RWPE2 (cell line): ENCODE results near the gene SNAPC1.
A peak's percentile ranks its signal among the peaks of the same experiment; 100 is the strongest.
"Not testable (repeated sequence)": the region's sequence is repeated elsewhere in the genome, so short reads cannot be mapped to it uniquely, and the experiment has no call there.

ENCODE experiments used
- ATAC-seq: fragments of 200-7000 bp; cut with Tn5 transposase; 3 replicates; pipeline ENCODE4 v1.9.1; 2021; ENCODE audit warnings: low read depth
- DNase-seq: peaks from one replicate; pipeline ENCODE4 v3.0.0-alpha.2; 2020; ENCODE audit warnings: low spot score
- H3K27ac ChIP-seq: fragments of 450-650 bp; 2 replicates; pipeline ENCODE4 v1.5.1; 2017; ENCODE audit warnings: mild to moderate bottlenecking; ENCODE audit not compliant: poor library complexity, severe bottlenecking
- H3K27me3 ChIP-seq: fragments of 250-450 bp; sonication (Bioruptor Pico); 2 replicates; pipeline ENCODE4 v1.5.1; 2021; ENCODE audit warnings: mild to moderate bottlenecking, moderate library complexity; ENCODE audit not compliant: insufficient read depth, poor library complexity, severe bottlenecking
- H3K36me3 ChIP-seq: fragments of 250-450 bp; sonication (Bioruptor Pico); 2 replicates; pipeline ENCODE4 v1.5.1; 2020; ENCODE audit warnings: low read depth, mild to moderate bottlenecking, moderate library complexity
- H3K4me1 ChIP-seq: fragments of 250-450 bp; sonication (Bioruptor Pico); 2 replicates; pipeline ENCODE4 v1.5.1; 2021; ENCODE audit warnings: mild to moderate bottlenecking, moderate library complexity; ENCODE audit not compliant: insufficient read depth, poor library complexity, severe bottlenecking
- H3K4me3 ChIP-seq: fragments of 250-450 bp; sonication (Bioruptor Pico); 2 replicates; pipeline ENCODE4 v1.5.1; 2021; ENCODE audit warnings: mild to moderate bottlenecking, moderate library complexity; ENCODE audit not compliant: severe bottlenecking
- H3K9me3 ChIP-seq: fragments of 250-450 bp; sonication (Bioruptor Pico); 2 replicates; pipeline ENCODE4 v1.5.1; 2021; ENCODE audit warnings: mild to moderate bottlenecking, moderate library complexity; ENCODE audit not compliant: severe bottlenecking
- TF ChIP-seq, protein P1 (sequence below): fragments of 450-650 bp; IDR thresholded peaks from one replicate; pipeline ENCODE4 v1.5.1; 2017; ENCODE audit warnings: mild to moderate bottlenecking, moderate library complexity; ENCODE audit not compliant: poor library complexity, severe bottlenecking

Gene SNAPC1

DNA sequence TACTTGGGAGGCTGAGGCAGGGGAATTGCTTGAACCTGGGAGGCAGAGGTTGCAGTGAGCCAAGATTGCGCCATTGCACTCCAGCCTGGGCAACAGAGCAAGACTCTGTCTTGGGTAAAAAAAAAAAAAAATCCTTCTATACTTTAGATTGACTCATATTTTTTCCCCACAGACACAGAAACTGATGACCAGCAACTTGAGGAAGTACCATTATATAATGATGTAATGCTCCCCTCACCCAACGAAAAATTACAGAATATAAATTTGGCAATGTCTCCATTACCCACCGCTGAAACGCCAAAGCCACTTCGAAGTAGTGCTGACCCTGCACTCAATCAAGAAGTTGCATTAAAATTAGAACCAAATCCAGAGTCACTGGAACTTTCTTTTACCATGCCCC lies 24.3 kb upstream of the SNAPC1 start:
- Histone ChIP-seq H3K9me3 (no peaks in the 10 kb centered on the region), H3K27ac (no peak overlapping the region), H3K4me3 (no peak overlapping the region), H3K27me3 (no peaks in the 10 kb centered on the region), H3K36me3 (peaks cover 100% of the 10 kb centered on the region), H3K4me1 (peaks cover 12% of the 10 kb centered on the region)
- ATAC-seq: no peak
- no peak for DNase-seq
- TF ChIP-seq, protein P1, sequence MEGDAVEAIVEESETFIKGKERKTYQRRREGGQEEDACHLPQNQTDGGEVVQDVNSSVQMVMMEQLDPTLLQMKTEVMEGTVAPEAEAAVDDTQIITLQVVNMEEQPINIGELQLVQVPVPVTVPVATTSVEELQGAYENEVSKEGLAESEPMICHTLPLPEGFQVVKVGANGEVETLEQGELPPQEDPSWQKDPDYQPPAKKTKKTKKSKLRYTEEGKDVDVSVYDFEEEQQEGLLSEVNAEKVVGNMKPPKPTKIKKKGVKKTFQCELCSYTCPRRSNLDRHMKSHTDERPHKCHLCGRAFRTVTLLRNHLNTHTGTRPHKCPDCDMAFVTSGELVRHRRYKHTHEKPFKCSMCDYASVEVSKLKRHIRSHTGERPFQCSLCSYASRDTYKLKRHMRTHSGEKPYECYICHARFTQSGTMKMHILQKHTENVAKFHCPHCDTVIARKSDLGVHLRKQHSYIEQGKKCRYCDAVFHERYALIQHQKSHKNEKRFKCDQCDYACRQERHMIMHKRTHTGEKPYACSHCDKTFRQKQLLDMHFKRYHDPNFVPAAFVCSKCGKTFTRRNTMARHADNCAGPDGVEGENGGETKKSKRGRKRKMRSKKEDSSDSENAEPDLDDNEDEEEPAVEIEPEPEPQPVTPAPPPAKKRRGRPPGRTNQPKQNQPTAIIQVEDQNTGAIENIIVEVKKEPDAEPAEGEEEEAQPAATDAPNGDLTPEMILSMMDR: no peak

DNA sequence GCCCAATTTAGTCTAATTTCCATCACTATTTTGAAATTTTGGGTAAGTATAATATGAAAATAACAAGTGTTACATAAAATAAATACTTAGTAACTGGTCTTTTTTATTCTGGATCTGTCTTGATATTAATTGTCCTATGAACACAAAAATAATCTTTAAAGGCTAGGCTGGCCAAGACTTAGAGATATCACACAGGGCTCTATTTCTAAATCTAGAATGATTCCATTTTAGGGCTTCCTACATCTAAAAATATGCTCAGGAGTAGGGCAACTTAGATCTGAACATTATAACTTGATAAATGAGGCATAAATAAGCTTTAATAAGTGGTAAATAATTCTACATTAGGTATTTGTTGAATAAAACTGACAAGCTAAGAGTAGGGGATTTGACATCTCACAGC lies 23.1 kb upstream of the SNAPC1 start:
- no peaks in the 10 kb centered on the region for H3K27me3 ChIP-seq
- H3K36me3 ChIP-seq: peaks cover 100% of the 10 kb centered on the region
- ATAC-seq (no peak), DNase-seq (no peak)
- TF ChIP-seq, protein P1: no peak
- H3K4me1 ChIP-seq: no peaks in the 10 kb centered on the region
- H3K9me3 ChIP-seq: no peaks in the 10 kb centered on the region
- H3K4me3 ChIP-seq: no peak overlapping the region
- peak overlapping the region; percentile 4 for H3K27ac ChIP-seq

DNA sequence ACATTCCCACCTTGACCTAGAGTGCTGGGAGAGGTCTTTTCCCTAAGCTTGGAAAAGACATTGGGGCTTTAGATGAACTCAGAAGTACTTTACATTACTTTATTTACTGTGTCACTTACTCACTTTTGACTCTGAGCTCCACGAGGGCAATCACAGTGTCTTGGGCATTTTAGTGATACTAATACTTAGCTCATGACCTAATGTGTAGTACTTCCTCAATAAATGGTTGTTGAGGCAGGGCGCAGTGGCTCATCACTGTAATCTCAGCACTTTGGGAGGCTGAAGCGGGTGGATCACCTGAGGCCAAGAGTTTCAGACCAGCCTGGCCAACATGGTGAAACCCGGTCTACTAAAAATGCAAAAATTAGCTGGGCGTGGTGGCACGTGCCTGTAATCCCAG lies 19.8 kb upstream of the SNAPC1 start:
- Histone ChIP-seq H3K4me3 (no peak overlapping the region), H3K4me1 (peaks cover 10% of the 10 kb centered on the region), H3K27me3 (no peaks in the 10 kb centered on the region), H3K27ac (peak overlapping the region; percentile 3), H3K36me3 (peaks cover 100% of the 10 kb centered on the region), H3K9me3 (no peaks in the 10 kb centered on the region)
- TF ChIP-seq, protein P1: no peak
- ATAC-seq: no peak
- DNase-seq: no peak

DNA sequence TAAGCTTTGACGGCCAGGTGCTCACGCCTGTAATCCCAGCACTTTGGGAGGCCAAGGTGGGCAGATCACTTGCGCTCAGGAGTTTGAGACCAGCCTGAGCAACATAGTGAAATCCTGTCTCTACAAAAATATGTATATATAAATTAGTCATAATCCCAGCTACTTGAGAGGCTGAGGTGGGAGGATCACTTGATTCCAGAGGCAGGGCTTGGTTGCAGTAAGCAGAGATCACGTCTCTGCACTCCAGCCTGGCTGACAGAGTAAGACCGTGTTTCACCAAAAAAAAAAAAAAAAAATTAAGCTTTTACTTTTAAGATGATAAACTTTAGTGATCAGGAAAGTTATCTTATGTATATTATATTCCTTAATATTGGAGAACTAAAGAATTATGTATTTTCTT lies 18.0 kb upstream of the SNAPC1 start:
- no peaks in the 10 kb centered on the region for H3K9me3 ChIP-seq
- DNase-seq (no peak), ATAC-seq (peak; percentile 10; the same call in 1 of the 3 replicates)
- H3K4me3 ChIP-seq: no peak overlapping the region
- peak overlapping the region; percentile 94 for H3K27ac ChIP-seq
- H3K36me3 ChIP-seq: peaks cover 99% of the 10 kb centered on the region
- no peaks in the 10 kb centered on the region for H3K27me3 ChIP-seq
- peaks cover 24% of the 10 kb centered on the region for H3K4me1 ChIP-seq
- TF ChIP-seq, protein P1: no peak

DNA sequence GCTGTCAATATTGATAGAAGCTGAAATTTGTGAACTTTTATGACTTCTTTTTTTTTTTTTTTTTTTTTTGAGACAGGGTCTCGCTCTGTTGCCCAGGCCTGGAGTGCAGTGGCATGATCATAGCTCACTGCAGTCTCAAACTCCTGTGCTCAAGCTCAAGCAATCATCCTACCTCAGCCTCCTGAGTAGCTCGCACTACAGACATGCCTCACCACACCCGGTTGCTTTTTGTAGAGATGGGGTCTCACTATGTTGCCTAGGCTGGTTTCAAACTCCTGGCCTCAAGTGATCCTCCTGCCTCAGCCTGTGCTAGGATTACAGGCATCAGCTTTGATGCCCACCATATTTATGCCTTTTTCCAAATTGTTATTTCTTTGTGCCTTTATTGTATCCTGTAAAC lies 15.9 kb upstream of the SNAPC1 start:
- ATAC-seq, H3K9me3 ChIP-seq, DNase-seq, H3K27me3 ChIP-seq: not testable (repeated sequence)
- Histone ChIP-seq H3K36me3 (peaks cover 92% of the 10 kb centered on the region), H3K4me3 (peak overlapping the region; percentile 28), H3K4me1 (peaks cover 35% of the 10 kb centered on the region), H3K27ac (peak overlapping the region; percentile 94)
